Skeletal muscle satellite cell (primary cell): ENCODE results near the gene MORF4L1. TPM values are rescaled to one million over a fixed set of nuclear protein-coding genes. Genes with fewer than 3 reads are reported as not detected.
"Not testable (repeated sequence)": the region's sequence is repeated elsewhere in the genome, so short reads cannot be mapped to it uniquely, and the experiment has no call there.

Source experiments
- H3K27me3 ChIP-seq: 2 replicates; pipeline ENCODE4 v1.7.0; 2013; ENCODE audit warnings: low read length; ENCODE audit not compliant: control insufficient read depth, insufficient read depth
- H3K36me3 ChIP-seq: 2 replicates; pipeline ENCODE4 v1.7.0; 2013; ENCODE audit warnings: mild to moderate bottlenecking, control low read depth, low read length; ENCODE audit not compliant: insufficient read depth
- H3K4me1 ChIP-seq: 2 replicates; pipeline ENCODE4 v1.7.0; 2013; ENCODE audit warnings: low read length; ENCODE audit not compliant: control insufficient read depth, insufficient read depth
- H3K4me2 ChIP-seq: 2 replicates; pipeline ENCODE4 v1.7.0; 2013; ENCODE audit warnings: mild to moderate bottlenecking, low read length
- H3K4me3 ChIP-seq: 2 replicates; pipeline ENCODE4 v1.7.0; 2013; ENCODE audit warnings: low read length
- H3K9ac ChIP-seq: 2 replicates; pipeline ENCODE4 v1.7.0; 2013; ENCODE audit warnings: mild to moderate bottlenecking, low read depth, low read length, moderate library complexity
- H3K9me3 ChIP-seq: replicated peaks from 2 replicates; pipeline ENCODE4 v1.7.0; 2013; ENCODE audit warnings: mild to moderate bottlenecking, control low read depth, low read length
- total RNA-seq: library from RNA; depleted of rRNA; stranded (reverse); fragments of >200 nt; gene quantifications from 2 replicates; pipeline ENCODE4 v1.2.3, GENCODE V29; 2012; rRNA removed

Gene MORF4L1
- total RNA-seq, result 234 and 284 TPM in 2 replicates

- peaks cover 21% of the 10 kb centered on the region for H3K4me1 ChIP-seq
- peaks cover 3% of the 10 kb centered on the region for H3K36me3 ChIP-seq
- no peaks in the 10 kb centered on the region for H3K27me3 ChIP-seq
- peak within 1 kb of the TSS; percentile 100 for H3K9ac ChIP-seq
- no peaks in the 10 kb centered on the region for H3K9me3 ChIP-seq
- peak within 1 kb of the TSS; percentile 97 for H3K4me2 ChIP-seq
- H3K4me3 ChIP-seq, result peak within 1 kb of the TSS; percentile 97
These were observed at the start of gene MORF4L1 for GRCh38 chr15:78872155-78872971. Gene MORF4L1 (plus strand): TSS chr15:78872890. CDS start chr15:78873018, 128 bp downstream.

GRCh38 chr15:78828920-78829319 lies 43.8 kb upstream of the MORF4L1 start:
- Histone ChIP-seq H3K9me3 (no peaks in the 10 kb centered on the region), H3K9ac (no peak overlapping the region), H3K36me3 (no peaks in the 10 kb centered on the region), H3K4me2 (no peak overlapping the region), H3K4me1 (no peaks in the 10 kb centered on the region), H3K4me3 (no peak overlapping the region), H3K27me3 (no peaks in the 10 kb centered on the region)

- no peak overlapping the region for H3K9ac ChIP-seq
- H3K4me2 ChIP-seq, result no peak overlapping the region
- H3K36me3 ChIP-seq, result no peaks in the 10 kb centered on the region
- H3K27me3 ChIP-seq, result no peaks in the 10 kb centered on the region
- H3K4me3 ChIP-seq, result no peak overlapping the region
- H3K4me1 ChIP-seq, result no peaks in the 10 kb centered on the region
- H3K9me3 ChIP-seq, result no peaks in the 10 kb centered on the region
These were observed 42.0 kb upstream of the MORF4L1 start for GRCh38 chr15:78830514-78831228.

GRCh38 chr15:78831229-78832207 lies 41.2 kb upstream of the MORF4L1 start:
- Histone ChIP-seq H3K36me3 (no peaks in the 10 kb centered on the region), H3K4me3 (no peak overlapping the region), H3K9ac (no peak overlapping the region), H3K4me2 (no peak overlapping the region), H3K9me3 (no peaks in the 10 kb centered on the region), H3K27me3 (no peaks in the 10 kb centered on the region), H3K4me1 (no peaks in the 10 kb centered on the region)

DNA sequence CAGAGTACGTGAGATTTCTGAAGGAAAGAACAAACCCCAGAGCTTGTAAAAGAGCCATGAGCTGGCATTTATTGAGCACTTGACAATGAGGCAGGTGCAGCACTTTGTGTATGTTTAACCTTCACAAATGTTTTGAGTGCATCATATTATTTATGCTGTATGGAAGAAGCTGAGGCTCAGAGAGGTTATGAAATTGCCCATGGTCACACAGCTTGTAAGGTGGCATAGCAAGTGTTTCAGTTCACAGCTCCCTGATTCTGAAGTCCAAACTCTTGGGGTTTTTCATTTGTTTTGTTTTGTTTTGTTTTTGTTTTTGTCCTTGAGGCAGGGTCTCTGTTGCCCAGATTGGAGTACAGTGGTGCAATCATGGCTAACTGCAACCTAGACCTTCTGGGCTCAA lies 36.4 kb upstream of the MORF4L1 start:
- no peaks in the 10 kb centered on the region for H3K27me3 ChIP-seq
- H3K36me3 ChIP-seq, result no peaks in the 10 kb centered on the region
- H3K4me2 ChIP-seq, result no peak overlapping the region
- no peak overlapping the region for H3K9ac ChIP-seq
- H3K4me1 ChIP-seq, result peaks cover 9% of the 10 kb centered on the region
- H3K4me3 ChIP-seq, result no peak overlapping the region
- no peaks in the 10 kb centered on the region for H3K9me3 ChIP-seq

DNA sequence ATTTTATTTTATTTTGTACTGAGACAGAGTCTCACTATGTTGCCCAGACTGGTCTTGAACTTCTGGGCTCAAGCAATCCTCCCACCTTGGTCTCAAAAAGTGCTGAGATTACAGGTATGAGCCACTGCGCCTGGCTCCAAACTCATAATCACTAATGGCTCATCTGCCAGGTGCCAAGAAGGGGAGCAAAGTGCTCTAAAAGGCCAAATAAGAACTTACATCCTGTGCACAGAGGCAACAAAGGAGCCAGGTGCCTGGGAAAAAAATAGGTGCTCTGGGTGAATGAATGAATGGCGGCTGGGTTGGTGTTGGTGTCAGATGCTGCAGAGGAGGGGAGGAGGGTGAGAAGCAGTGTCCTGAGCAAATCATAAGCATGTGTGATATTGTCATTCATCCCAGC lies 35.6 kb upstream of the MORF4L1 start:
- no peaks in the 10 kb centered on the region for H3K27me3 ChIP-seq
- H3K9ac ChIP-seq, result no peak overlapping the region
- no peak overlapping the region for H3K4me2 ChIP-seq
- no peak overlapping the region for H3K4me3 ChIP-seq
- peaks cover 9% of the 10 kb centered on the region for H3K4me1 ChIP-seq
- H3K9me3 ChIP-seq, result no peaks in the 10 kb centered on the region
- H3K36me3 ChIP-seq, result no peaks in the 10 kb centered on the region

- no peaks in the 10 kb centered on the region for H3K9me3 ChIP-seq
- no peaks in the 10 kb centered on the region for H3K36me3 ChIP-seq
- peaks cover 9% of the 10 kb centered on the region for H3K4me1 ChIP-seq
- no peak overlapping the region for H3K4me3 ChIP-seq
- no peak overlapping the region for H3K9ac ChIP-seq
- H3K4me2 ChIP-seq, result no peak overlapping the region
- H3K27me3 ChIP-seq, result no peaks in the 10 kb centered on the region
These were observed 35.1 kb upstream of the MORF4L1 start for GRCh38 chr15:78837543-78837942.

DNA sequence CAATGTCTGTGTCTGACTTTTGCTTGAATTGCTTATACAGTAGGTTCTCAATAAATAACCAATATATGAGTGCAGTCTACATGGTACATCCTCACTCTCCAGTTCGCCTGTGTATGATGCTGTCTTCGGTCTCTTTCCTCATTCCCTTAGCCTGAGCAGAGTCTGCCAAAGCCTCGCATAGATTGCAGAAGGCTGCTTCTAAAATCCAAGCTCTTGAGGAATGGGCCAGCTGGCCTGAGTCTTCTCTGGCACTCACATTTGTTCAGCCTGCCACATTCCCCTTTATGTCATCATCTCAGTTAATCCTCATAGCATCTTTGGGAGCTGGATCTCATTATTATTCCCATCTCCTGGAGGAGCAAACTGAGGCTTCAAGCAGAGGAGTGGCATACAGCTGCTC lies 34.2 kb upstream of the MORF4L1 start:
- H3K9me3 ChIP-seq, result no peaks in the 10 kb centered on the region
- H3K36me3 ChIP-seq, result no peaks in the 10 kb centered on the region
- no peak overlapping the region for H3K4me3 ChIP-seq
- no peaks in the 10 kb centered on the region for H3K27me3 ChIP-seq
- H3K9ac ChIP-seq, result no peak overlapping the region
- H3K4me1 ChIP-seq, result peaks cover 9% of the 10 kb centered on the region
- H3K4me2 ChIP-seq, result no peak overlapping the region

GRCh38 chr15:78839151-78839550 lies 33.5 kb upstream of the MORF4L1 start:
- not testable (repeated sequence) for H3K27me3 ChIP-seq, H3K4me3 ChIP-seq, H3K4me1 ChIP-seq, H3K36me3 ChIP-seq, H3K9ac ChIP-seq, H3K9me3 ChIP-seq, H3K4me2 ChIP-seq

DNA sequence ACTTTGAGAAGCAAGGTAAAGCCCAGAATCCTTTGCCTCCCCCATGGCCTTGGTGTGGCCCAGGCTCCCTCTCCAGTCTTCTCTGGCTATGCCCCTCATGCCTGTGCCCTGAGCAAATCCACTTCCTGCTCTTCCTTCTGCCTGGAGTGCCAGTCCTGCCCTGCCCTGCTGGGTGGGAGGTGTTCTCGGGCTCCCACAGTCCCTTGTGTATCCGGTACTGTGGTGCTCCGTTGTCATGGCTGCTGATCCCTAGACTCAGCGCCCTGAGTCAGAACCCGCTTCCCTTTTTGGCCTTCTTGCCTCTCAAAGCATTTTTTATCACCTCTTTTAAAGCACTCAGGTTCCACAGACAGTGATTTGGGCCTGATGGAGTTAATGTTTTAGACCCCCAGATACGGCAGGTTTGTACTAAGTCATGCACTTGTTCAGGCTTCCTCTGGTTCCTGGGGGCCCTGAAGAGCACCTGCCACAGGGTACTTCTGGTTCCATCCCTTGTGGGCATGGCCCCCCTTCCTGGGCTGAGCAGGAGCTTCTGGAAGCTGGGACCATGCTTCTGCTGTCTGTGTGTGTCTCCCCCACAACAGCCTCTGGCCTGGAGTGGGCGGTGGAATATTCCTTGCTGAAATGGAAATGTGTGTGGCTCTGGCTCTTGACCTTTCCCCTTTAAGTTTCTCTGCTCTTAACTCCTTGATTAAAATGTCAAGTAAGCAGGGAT lies 31.9 kb upstream of the MORF4L1 start:
- Histone ChIP-seq H3K4me1 (peaks cover 9% of the 10 kb centered on the region), H3K4me3 (no peak overlapping the region), H3K36me3 (no peaks in the 10 kb centered on the region), H3K9me3 (no peaks in the 10 kb centered on the region), H3K27me3 (no peaks in the 10 kb centered on the region), H3K9ac (no peak overlapping the region), H3K4me2 (no peak overlapping the region)

DNA sequence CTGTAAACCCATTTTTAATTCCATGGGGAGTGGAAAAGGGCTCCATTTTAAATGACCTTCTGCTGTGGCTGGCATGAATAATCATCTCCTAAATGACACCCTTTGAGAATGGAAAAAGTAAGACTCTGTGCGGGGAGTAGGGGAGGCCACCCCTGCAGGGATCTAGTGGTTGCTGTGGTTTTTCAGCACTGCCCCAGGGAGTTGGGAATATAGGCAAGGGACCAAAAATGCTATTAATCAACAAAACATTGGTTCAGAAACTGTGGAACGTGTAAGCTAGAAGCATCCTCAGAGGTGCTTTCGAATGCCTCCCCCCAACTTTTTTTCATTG lies 31.3 kb upstream of the MORF4L1 start:
- Histone ChIP-seq H3K9me3 (no peaks in the 10 kb centered on the region), H3K9ac (no peak overlapping the region), H3K36me3 (no peaks in the 10 kb centered on the region), H3K27me3 (no peaks in the 10 kb centered on the region), H3K4me2 (no peak overlapping the region), H3K4me3 (no peak overlapping the region), H3K4me1 (peaks cover 9% of the 10 kb centered on the region)
